ENCODE results near the gene DPP8.

The DPP8 gene

GRCh38 chr15:65450556-65450955 lies 66.9 kb downstream of the DPP8 start:
- H3K4me3 ChIP-seq (replicated peaks; ENCODE audit: low read depth, low read length): no peak overlapping the region
- no peak for DNase-seq (ENCODE audit: extremely low read depth, insufficient read length)
- TF ChIP-seq CTCF (IDR thresholded peaks at IDR 0.05; ENCODE audit: insufficient read depth, low read length, poor library complexity, severe bottlenecking): no peak
- H3K36me3 ChIP-seq (ENCODE audit: control insufficient read depth, insufficient read depth, low read length): peaks cover 5% of the 10 kb centered on the region
- H3K27me3 ChIP-seq (replicated peaks; ENCODE audit: control insufficient read depth, insufficient read depth, low read length): no peaks in the 10 kb centered on the region

DNA sequence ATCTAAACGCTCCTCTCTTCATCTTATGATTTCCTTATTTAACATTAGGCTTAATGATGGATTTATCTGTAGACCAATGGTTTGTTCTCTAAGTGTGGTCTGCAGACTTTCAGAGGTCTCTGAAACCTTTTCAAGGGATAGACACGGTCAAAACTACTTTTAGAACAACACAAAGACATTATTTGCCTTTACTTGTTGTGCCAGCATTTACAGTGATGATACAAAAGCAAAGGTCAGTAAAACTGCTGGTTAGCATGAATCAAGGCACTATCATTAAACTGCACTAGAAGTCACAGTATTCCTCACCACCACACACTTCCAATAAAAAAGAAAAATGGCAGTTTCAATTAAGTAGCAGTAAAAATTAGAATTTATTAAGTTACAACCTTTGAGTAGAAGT lies 70.3 kb downstream of the DPP8 start:
- no peak for TF ChIP-seq CTCF (IDR thresholded peaks at IDR 0.05; ENCODE audit: insufficient read depth, low read length, poor library complexity, severe bottlenecking)
- Histone ChIP-seq H3K36me3 (ENCODE audit: control insufficient read depth, insufficient read depth, low read length) (peaks cover 4% of the 10 kb centered on the region), H3K27me3 (replicated peaks; ENCODE audit: control insufficient read depth, insufficient read depth, low read length) (no peaks in the 10 kb centered on the region), H3K4me3 (replicated peaks; ENCODE audit: low read depth, low read length) (no peak overlapping the region)
- DNase-seq (ENCODE audit: extremely low read depth, insufficient read length): no peak

- no peak for TF ChIP-seq CTCF (IDR thresholded peaks at IDR 0.05; ENCODE audit: insufficient read depth, low read length, poor library complexity, severe bottlenecking)
- no peak overlapping the region for H3K4me3 ChIP-seq (replicated peaks; ENCODE audit: low read depth, low read length)
- no peak for DNase-seq (ENCODE audit: extremely low read depth, insufficient read length)
- no peaks in the 10 kb centered on the region for H3K36me3 ChIP-seq (ENCODE audit: control insufficient read depth, insufficient read depth, low read length)
- H3K27me3 ChIP-seq (replicated peaks; ENCODE audit: control insufficient read depth, insufficient read depth, low read length): no peaks in the 10 kb centered on the region
Measured at GRCh38 chr15:65434201-65434600, 83.3 kb downstream of the DPP8 start.

- Histone ChIP-seq H3K36me3 (ENCODE audit: control insufficient read depth, insufficient read depth, low read length) (no peaks in the 10 kb centered on the region), H3K4me3 (replicated peaks; ENCODE audit: low read depth, low read length) (no peak overlapping the region), H3K27me3 (replicated peaks; ENCODE audit: control insufficient read depth, insufficient read depth, low read length) (no peaks in the 10 kb centered on the region)
- no peak for TF ChIP-seq CTCF (IDR thresholded peaks at IDR 0.05; ENCODE audit: insufficient read depth, low read length, poor library complexity, severe bottlenecking)
- DNase-seq (ENCODE audit: extremely low read depth, insufficient read length): no peak
Measured at GRCh38 chr15:65431731-65432130, 85.8 kb downstream of the DPP8 start.

DNA sequence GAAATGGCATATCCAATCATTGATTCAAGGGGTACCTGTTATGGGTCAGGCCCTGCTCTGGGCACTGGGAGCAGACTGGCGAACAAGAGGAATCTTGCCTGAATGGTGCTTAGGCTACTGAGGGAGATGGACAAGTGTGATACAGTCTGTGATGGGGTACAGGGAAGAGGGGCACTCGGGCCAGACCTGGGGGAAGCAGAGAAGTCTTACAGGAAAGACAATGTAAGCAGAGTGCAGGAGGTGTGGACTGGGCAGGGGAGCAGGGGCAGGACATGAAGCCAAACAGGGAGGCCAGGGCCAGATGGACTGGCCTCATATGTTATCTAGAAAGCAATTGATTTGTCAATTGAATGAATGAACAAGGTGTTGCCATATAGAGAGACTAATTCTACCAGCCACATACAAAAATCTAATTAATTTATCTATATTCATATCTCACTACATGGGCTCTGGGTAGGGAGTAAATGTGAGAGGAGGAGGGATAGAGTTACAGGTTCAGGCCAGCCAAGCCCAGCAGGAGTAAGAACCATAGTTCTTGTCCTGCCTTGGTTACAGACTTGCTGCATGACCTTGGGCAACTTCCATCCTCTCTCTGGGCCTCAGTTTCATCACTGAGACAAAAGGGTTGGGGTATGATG lies 91.2 kb downstream of the DPP8 start:
- no peaks in the 10 kb centered on the region for H3K36me3 ChIP-seq (ENCODE audit: control insufficient read depth, insufficient read depth, low read length)
- no peaks in the 10 kb centered on the region; the same call in 1 of the 2 replicates for H3K27me3 ChIP-seq (replicated peaks; ENCODE audit: control insufficient read depth, insufficient read depth, low read length)
- no peak for DNase-seq (ENCODE audit: extremely low read depth, insufficient read length)
- TF ChIP-seq CTCF (IDR thresholded peaks at IDR 0.05; ENCODE audit: insufficient read depth, low read length, poor library complexity, severe bottlenecking): no peak
- H3K4me3 ChIP-seq (replicated peaks; ENCODE audit: low read depth, low read length): no peak overlapping the region

DNA sequence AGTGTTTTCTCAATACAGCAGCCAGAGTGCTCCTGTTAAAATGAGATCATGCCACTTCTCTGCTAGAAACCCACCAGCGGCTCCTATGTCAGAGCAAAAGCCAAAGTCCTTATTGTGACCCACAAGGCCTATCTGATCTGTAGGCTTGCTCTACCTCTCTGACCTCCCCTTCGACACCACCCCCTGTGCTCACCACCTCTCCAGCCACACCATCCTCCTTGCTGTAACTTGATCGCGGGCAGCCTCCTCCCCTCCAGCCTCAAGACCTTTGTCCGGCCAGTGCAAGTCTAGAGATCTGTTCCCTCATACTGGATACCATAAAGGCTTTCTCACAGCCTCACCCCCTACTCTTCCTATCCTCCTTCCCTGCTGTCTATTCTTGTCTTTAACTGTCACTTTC lies 92.8 kb downstream of the DPP8 start:
- no peak for DNase-seq (ENCODE audit: extremely low read depth, insufficient read length)
- H3K36me3 ChIP-seq (ENCODE audit: control insufficient read depth, insufficient read depth, low read length): no peaks in the 10 kb centered on the region
- H3K4me3 ChIP-seq (replicated peaks; ENCODE audit: low read depth, low read length): no peak overlapping the region
- no peaks in the 10 kb centered on the region; the same call in 1 of the 2 replicates for H3K27me3 ChIP-seq (replicated peaks; ENCODE audit: control insufficient read depth, insufficient read depth, low read length)
- no peak for TF ChIP-seq CTCF (IDR thresholded peaks at IDR 0.05; ENCODE audit: insufficient read depth, low read length, poor library complexity, severe bottlenecking)

Data from GM06990 (cell line).